Astrocyte (in vitro differentiated cells and primary cell): ENCODE results near the gene DOCK10.

Experiments
- EZH2 ChIP-seq: IDR thresholded peaks from 2 replicates; pipeline ENCODE4 v1.6.1; 2012; ENCODE audit warnings: mild to moderate bottlenecking, low read length, inconsistent platforms; ENCODE audit not compliant: insufficient read depth
- TF ChIP-seq, protein P1 (sequence below): IDR thresholded peaks from 2 replicates; pipeline ENCODE4 v1.5.1; 2011; ENCODE audit warnings: low read depth, mild to moderate bottlenecking, inconsistent platforms, low read length, moderate library complexity; ENCODE audit not compliant: insufficient read depth

DNA sequence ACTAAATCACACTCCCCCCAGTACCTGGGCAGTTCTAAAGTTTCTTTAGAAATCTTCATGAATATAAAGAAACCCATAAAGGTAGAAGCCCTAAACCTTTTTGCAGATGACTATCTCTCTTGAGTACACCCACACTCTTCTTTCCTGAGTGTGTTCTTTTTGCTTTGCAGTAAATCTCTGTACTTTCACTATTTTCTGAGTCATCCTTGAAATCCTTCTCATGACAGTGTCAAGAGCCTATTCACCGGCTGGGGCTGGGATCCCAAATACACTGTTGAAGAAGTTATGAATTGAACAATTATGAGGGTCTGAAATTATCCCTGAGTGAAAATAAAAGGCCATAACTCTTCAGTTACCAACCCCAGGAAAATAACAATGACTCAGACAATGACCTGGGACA is 192.2 kb downstream of the DOCK10 start:
- TF ChIP-seq, protein P1, sequence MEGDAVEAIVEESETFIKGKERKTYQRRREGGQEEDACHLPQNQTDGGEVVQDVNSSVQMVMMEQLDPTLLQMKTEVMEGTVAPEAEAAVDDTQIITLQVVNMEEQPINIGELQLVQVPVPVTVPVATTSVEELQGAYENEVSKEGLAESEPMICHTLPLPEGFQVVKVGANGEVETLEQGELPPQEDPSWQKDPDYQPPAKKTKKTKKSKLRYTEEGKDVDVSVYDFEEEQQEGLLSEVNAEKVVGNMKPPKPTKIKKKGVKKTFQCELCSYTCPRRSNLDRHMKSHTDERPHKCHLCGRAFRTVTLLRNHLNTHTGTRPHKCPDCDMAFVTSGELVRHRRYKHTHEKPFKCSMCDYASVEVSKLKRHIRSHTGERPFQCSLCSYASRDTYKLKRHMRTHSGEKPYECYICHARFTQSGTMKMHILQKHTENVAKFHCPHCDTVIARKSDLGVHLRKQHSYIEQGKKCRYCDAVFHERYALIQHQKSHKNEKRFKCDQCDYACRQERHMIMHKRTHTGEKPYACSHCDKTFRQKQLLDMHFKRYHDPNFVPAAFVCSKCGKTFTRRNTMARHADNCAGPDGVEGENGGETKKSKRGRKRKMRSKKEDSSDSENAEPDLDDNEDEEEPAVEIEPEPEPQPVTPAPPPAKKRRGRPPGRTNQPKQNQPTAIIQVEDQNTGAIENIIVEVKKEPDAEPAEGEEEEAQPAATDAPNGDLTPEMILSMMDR: no peak
- TF ChIP-seq EZH2: no peak
